Measurements from ENCODE around the gene FBXL13.

DNA sequence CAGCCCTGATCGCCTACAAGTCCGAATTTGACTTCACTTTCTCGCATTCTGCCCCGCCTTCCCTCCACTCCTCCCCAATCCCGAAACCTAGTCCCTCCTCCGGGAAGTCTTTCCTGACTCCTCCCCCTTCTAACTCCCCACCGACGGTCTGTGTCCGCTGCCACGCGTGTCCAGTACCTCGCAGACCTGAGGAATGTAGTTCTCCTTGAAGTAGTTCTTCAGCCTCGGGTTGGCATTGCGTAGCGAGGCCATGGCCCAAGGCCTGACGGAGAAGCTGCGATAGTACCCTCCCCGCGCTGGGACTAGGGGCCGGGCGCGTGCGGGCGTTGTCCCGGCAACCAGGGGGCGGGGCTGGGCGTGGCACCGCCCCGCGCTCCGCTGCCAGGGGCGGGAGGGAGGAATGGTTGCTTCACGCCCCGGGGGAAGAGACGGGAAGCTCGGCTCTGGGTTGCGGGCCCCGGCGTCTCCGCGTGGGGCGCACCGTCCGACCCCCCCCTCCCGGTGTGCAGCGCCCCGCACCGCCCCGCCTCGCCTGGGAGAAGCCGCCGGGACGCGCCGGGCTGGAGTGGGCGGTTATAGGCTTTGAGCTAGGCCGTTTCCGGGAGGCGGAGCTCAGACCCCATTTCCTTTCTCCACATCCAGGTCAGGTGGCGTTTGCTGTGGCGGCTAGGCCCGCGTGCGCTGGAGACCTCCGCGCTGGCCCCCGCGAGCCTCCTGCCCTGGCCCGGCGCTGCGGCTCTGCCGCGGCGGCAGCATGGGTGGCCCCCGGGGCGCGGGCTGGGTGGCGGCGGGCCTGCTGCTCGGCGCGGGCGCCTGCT is at the start of gene FBXL13, which contains the start of gene ARMC10:
- peak in 1 of 2 donors; percentile 64 for TF ChIP-seq POLR2A (IDR thresholded peaks at IDR 0.05)
- TF ChIP-seq, protein P1, sequence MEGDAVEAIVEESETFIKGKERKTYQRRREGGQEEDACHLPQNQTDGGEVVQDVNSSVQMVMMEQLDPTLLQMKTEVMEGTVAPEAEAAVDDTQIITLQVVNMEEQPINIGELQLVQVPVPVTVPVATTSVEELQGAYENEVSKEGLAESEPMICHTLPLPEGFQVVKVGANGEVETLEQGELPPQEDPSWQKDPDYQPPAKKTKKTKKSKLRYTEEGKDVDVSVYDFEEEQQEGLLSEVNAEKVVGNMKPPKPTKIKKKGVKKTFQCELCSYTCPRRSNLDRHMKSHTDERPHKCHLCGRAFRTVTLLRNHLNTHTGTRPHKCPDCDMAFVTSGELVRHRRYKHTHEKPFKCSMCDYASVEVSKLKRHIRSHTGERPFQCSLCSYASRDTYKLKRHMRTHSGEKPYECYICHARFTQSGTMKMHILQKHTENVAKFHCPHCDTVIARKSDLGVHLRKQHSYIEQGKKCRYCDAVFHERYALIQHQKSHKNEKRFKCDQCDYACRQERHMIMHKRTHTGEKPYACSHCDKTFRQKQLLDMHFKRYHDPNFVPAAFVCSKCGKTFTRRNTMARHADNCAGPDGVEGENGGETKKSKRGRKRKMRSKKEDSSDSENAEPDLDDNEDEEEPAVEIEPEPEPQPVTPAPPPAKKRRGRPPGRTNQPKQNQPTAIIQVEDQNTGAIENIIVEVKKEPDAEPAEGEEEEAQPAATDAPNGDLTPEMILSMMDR (IDR thresholded peaks at IDR 0.05), result no peak

Data from vagina (tissue), 2 donors.